ENCODE data around the gene GSG1L.

Gene GSG1L

GRCh38 chr16:28064706-28065249 is 1.3 kb upstream of the GSG1L start:
- no peak overlapping the region for H3K4me3 ChIP-seq (replicated peaks in 1 of 2; ENCODE audit: low read depth in 2 of 2, low read length in 2 of 2)
- no peak for TF ChIP-seq CTCF (IDR thresholded peaks at IDR 0.05; ENCODE audit: low read depth, low read length)
- DNase-seq (ENCODE audit: low read depth in 2 of 2) = no peak

GRCh38 chr16:28064150-28064549 is 636 bp upstream of the GSG1L start:
- no peak for TF ChIP-seq CTCF (IDR thresholded peaks at IDR 0.05; ENCODE audit: low read depth, low read length)
- DNase-seq (ENCODE audit: low read depth in 2 of 2) = no peak
- no peak overlapping the region for H3K4me3 ChIP-seq (replicated peaks in 1 of 2; ENCODE audit: low read depth in 2 of 2, low read length in 2 of 2)

DNA sequence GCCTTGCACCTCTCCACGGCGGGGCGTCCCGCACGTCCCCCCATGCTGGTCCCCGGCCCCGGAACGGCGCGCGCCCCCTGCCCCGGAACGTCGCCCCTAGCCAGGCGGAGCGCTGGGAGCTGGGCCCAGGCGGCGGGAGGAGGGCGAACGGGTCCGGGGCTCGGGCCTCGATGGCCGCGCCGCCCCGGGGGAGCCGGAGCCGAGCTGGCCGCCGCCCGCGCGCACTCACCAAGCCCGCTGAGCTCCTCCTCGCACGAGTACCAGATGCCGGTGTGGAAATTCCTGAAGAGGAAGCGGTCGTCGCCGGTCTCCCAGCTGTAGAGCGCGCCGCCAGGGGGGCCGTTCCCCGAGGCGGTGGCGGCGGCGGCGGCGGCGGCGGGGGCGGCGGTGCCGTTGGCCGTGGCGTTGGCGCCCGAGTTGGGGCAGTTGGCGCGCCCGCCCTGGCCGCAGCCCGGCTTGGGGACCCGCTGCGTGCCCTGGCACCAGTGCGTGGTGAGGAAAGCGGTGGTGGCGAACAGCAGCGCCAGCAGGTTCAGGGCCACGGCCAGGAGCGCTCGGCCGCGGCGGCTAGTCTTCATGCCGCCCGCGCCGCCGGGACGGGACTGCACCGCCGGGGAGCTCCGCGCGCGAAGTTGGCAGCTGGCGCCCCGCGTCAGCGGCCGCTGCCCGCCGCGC is 530 bp downstream of the GSG1L start:
- peak in 1 of 2 donors; percentile 12 for DNase-seq (ENCODE audit: low read depth in 2 of 2)
- no peak for TF ChIP-seq CTCF (IDR thresholded peaks at IDR 0.05; ENCODE audit: low read depth, low read length)
- no peak overlapping the region for H3K4me3 ChIP-seq (replicated peaks in 1 of 2; ENCODE audit: low read depth in 2 of 2, low read length in 2 of 2)

GRCh38 chr16:28062261-28062846 is 1.2 kb downstream of the GSG1L start:
- no peak for TF ChIP-seq CTCF (IDR thresholded peaks at IDR 0.05; ENCODE audit: low read depth, low read length)
- no peak overlapping the region for H3K4me3 ChIP-seq (replicated peaks in 1 of 2; ENCODE audit: low read depth in 2 of 2, low read length in 2 of 2)
- DNase-seq (ENCODE audit: low read depth in 2 of 2) = no peak

DNA sequence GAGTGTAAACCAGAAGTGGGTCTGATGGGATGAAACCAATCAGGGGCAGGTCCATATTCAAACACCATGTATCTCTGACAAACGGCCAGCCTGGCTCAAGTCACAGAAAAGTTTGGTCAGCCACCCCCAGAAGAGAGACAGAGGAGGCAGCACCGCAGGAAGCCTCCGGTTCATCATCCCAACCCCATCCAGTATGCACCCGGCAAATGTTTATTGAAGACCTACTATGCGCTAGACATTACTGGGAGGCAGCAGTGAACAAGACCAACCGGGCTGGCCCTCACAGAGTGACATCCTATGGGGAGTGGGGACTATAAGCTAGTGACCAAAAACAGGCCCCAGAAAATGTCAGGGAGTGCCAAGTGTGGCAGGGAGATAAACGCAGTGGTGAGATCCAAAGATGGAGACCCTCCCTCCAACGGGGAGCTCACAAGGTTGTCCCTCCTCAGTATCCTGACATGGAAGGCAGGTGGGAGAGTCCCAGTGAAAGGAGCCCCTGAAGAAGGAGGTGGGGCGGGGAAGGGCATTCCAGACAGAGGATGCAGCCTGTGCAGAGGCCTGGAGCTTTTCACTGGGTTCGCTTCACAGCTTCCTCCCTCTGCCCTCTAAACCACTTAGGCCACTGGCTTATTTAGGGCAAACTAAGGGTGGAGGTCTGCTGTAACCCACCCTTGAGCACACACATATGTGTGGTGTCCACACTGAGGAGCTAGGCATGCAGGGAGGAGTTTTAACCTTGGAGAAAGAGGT is 2.0 kb downstream of the GSG1L start:
- H3K4me3 ChIP-seq (replicated peaks in 1 of 2; ENCODE audit: low read depth in 2 of 2, low read length in 2 of 2) = no peak overlapping the region
- no peak for TF ChIP-seq CTCF (IDR thresholded peaks at IDR 0.05; ENCODE audit: low read depth, low read length)
- DNase-seq (ENCODE audit: low read depth in 2 of 2) = no peak

DNA sequence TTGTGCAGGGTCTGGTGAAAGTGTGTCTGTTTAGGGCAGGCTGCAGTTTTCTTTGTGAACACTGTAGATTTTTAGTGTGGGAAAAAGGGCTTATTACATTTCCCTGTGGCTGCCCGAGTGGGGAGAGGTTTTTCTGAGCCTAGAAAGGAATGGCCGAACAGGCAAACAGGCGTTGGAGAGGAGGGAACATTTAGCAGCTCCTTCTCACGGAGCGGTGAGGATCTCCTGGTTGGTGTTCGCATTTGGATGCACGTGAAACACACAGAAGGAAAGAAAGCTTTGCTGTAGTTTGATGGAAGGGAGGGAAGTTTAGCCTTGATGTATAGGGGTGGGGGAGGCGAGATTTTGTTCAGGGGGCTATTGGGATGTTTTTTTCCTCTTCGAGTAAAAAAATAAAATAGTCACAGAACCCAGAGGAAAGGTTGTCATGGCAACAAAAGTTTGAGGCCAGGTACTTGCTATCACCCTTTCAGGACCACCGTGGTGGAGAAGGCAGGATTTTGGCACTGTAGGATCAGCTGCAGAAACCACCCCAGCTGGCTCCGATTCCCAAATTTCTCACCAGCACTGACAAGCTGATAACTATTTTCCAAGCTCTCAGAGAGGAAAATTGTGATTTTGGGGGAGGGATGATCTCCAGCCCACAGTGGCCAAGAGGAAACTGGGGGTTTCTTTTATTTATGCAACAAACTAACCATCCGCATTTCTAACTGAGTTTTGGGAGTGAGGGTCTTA is 3.5 kb downstream of the GSG1L start:
- H3K4me3 ChIP-seq (replicated peaks in 1 of 2; ENCODE audit: low read depth in 2 of 2, low read length in 2 of 2) = no peak overlapping the region
- no peak for TF ChIP-seq CTCF (IDR thresholded peaks at IDR 0.05; ENCODE audit: low read depth, low read length)
- no peak for DNase-seq (ENCODE audit: low read depth in 2 of 2)
